NCI-H1092 treated with DMSO at 0.1 percent for 48 hours (cell line): Measurements from ENCODE around the gene PARD6B.
"Not testable (repeated sequence)": the region's sequence is repeated elsewhere in the genome, so short reads cannot be mapped to it uniquely, and the experiment has no call there.

ENCODE experiments used
- DNase-seq: peaks from one replicate; lab custom pipeline; 2025; lab: John Stamatoyannopoulos, UW

PARD6B gene

GRCh38 chr20:50746138-50746940 lies 15.0 kb downstream of the PARD6B start:
- DNase-seq, result no peak

GRCh38 chr20:50747275-50747674 lies 15.9 kb downstream of the PARD6B start:
- DNase-seq, result no peak

GRCh38 chr20:50750145-50750671 lies 18.8 kb downstream of the PARD6B start:
- DNase-seq, result no peak

GRCh38 chr20:50753152-50753551 lies 21.8 kb downstream of the PARD6B start:
- no peak for DNase-seq

GRCh38 chr20:50754420-50754819 lies 23.0 kb downstream of the PARD6B start:
- no peak for DNase-seq

- DNase-seq, result no peak
Observed at GRCh38 chr20:50756447-50756846, 25.1 kb downstream of the PARD6B start.

- DNase-seq, result no peak
Observed at GRCh38 chr20:50758469-50758868, 27.1 kb downstream of the PARD6B start.

- DNase-seq, result no peak
Observed at GRCh38 chr20:50758992-50759391, 27.6 kb downstream of the PARD6B start.

GRCh38 chr20:50759678-50760077 lies 28.3 kb downstream of the PARD6B start:
- no peak for DNase-seq

- no peak for DNase-seq
Observed at GRCh38 chr20:50762045-50762422, 30.7 kb downstream of the PARD6B start.

- peak; percentile 98 for DNase-seq
Observed at GRCh38 chr20:50762435-50763220, 31.2 kb downstream of the PARD6B start.

- DNase-seq, result not testable (repeated sequence)
Observed at GRCh38 chr20:50763550-50764458, 32.4 kb downstream of the PARD6B start.

GRCh38 chr20:50765251-50765650 lies 33.9 kb downstream of the PARD6B start:
- DNase-seq, result not testable (repeated sequence)

- DNase-seq, result no peak
Observed at GRCh38 chr20:50765674-50766073, 34.3 kb downstream of the PARD6B start.

GRCh38 chr20:50766955-50767809 lies 35.8 kb downstream of the PARD6B start:
- not testable (repeated sequence) for DNase-seq

- DNase-seq, result not testable (repeated sequence)
Observed at GRCh38 chr20:50768991-50769390, 37.6 kb downstream of the PARD6B start.

GRCh38 chr20:50769551-50770085 lies 38.2 kb downstream of the PARD6B start:
- DNase-seq, result not testable (repeated sequence)

- not testable (repeated sequence) for DNase-seq
Observed at GRCh38 chr20:50771419-50772080, 40.2 kb downstream of the PARD6B start.

- DNase-seq, result no peak
Observed at GRCh38 chr20:50772420-50773185, 41.2 kb downstream of the PARD6B start.
